Measurements from ENCODE around the gene TGFBR3. TPM values are rescaled to one million over a fixed set of nuclear protein-coding genes. Genes with fewer than 3 reads are reported as not detected.

The TGFBR3 gene
- total RNA-seq, 4 donors from 2014 or later, result 16.3 to 90.0 (median 54.7) TPM

DNA sequence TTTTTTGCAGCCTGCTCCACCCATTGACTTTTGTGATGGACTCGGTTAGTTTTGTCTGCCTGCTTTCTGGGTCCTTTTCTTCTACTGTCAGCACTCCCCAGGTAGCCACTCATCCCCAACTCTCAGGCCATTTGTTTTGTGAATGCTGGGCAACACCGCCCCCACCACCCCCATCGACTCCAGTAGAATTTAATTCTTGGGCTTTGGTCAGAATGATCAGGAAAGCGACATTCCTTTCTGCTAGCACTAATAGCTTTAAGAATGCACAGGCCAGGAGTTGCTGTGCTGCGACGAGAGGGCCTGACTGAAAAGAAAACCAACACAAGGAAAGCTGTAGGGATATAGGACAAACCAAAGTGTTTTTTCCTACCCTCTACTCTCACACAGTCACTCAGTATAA is 240.9 kb downstream of the TGFBR3 start:
- no peak overlapping the region for H3K4me3 ChIP-seq
- no peaks in the 10 kb centered on the region for H3K27me3 ChIP-seq
- no peaks in the 10 kb centered on the region for H3K9me3 ChIP-seq
- no peaks in the 10 kb centered on the region for H3K36me3 ChIP-seq
- H3K4me1 ChIP-seq, result no peaks in the 10 kb centered on the region
- TF ChIP-seq, protein P1, sequence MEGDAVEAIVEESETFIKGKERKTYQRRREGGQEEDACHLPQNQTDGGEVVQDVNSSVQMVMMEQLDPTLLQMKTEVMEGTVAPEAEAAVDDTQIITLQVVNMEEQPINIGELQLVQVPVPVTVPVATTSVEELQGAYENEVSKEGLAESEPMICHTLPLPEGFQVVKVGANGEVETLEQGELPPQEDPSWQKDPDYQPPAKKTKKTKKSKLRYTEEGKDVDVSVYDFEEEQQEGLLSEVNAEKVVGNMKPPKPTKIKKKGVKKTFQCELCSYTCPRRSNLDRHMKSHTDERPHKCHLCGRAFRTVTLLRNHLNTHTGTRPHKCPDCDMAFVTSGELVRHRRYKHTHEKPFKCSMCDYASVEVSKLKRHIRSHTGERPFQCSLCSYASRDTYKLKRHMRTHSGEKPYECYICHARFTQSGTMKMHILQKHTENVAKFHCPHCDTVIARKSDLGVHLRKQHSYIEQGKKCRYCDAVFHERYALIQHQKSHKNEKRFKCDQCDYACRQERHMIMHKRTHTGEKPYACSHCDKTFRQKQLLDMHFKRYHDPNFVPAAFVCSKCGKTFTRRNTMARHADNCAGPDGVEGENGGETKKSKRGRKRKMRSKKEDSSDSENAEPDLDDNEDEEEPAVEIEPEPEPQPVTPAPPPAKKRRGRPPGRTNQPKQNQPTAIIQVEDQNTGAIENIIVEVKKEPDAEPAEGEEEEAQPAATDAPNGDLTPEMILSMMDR (IDR thresholded peaks at IDR 0.05), result no peak
- TF ChIP-seq POLR2A (IDR thresholded peaks at IDR 0.05), result no peak
- DNase-seq, result no peak
- no peak overlapping the region for H3K27ac ChIP-seq

- no peak for TF ChIP-seq POLR2A (IDR thresholded peaks at IDR 0.05)
- TF ChIP-seq, protein P1 (IDR thresholded peaks at IDR 0.05), result no peak
- no peaks in the 10 kb centered on the region for H3K27me3 ChIP-seq
- no peak overlapping the region for H3K27ac ChIP-seq
- H3K4me3 ChIP-seq, result no peak overlapping the region
- no peaks in the 10 kb centered on the region for H3K4me1 ChIP-seq
- no peaks in the 10 kb centered on the region for H3K9me3 ChIP-seq
- no peaks in the 10 kb centered on the region for H3K36me3 ChIP-seq
- DNase-seq, result no peak
Observed at GRCh38 chr1:91643431-91643830, 242.5 kb downstream of the TGFBR3 start.

DNA sequence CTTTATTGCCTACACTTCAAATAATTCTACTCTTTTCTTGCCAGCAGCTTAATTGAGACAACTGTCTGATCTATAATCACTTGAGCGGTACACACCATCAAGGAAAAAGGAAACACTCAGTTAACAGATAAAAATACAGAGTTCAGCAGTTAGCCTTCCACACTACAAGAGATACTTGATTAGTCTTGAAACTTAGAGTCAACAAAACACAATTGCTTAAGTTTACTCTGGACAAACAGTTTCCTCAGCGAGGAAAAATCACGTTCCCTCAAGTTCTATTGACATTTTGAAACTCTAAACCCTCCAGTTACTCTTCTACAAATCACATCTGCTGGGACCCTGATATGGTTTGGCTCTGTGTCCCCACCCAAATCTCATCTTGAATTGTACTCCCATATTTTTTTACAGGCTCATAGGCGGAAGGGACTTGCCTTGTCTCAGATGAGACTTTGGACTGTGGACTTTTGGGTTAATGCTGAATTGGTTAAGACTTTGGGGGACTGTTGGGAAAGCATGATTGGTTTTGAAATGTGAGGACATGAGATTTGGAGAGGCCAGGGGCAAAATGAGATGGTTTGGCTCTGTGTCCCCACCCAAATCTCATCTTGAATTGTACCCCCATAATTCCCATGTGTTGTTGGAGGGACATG is 244.9 kb downstream of the TGFBR3 start:
- Histone ChIP-seq H3K27ac (no peak overlapping the region), H3K27me3 (no peaks in the 10 kb centered on the region), H3K4me3 (no peak overlapping the region), H3K4me1 (no peaks in the 10 kb centered on the region), H3K9me3 (no peaks in the 10 kb centered on the region), H3K36me3 (no peaks in the 10 kb centered on the region)
- DNase-seq, result no peak
- TF ChIP-seq POLR2A (IDR thresholded peaks at IDR 0.05), result no peak
- TF ChIP-seq, protein P1 (IDR thresholded peaks at IDR 0.05), result no peak

- no peak for DNase-seq
- Histone ChIP-seq H3K36me3 (no peaks in the 10 kb centered on the region), H3K9me3 (no peaks in the 10 kb centered on the region), H3K4me1 (no peaks in the 10 kb centered on the region), H3K4me3 (no peak overlapping the region), H3K27ac (no peak overlapping the region), H3K27me3 (no peaks in the 10 kb centered on the region)
- no peak for TF ChIP-seq POLR2A (IDR thresholded peaks at IDR 0.05)
- TF ChIP-seq, protein P1 (IDR thresholded peaks at IDR 0.05), result no peak
Observed at GRCh38 chr1:91637539-91637994, 248.4 kb downstream of the TGFBR3 start.

- TF ChIP-seq POLR2A (IDR thresholded peaks at IDR 0.05), result no peak
- TF ChIP-seq, protein P1 (IDR thresholded peaks at IDR 0.05), result no peak
- DNase-seq, result no peak
- Histone ChIP-seq H3K36me3 (no peaks in the 10 kb centered on the region), H3K27me3 (no peaks in the 10 kb centered on the region), H3K4me3 (no peak overlapping the region), H3K9me3 (no peaks in the 10 kb centered on the region), H3K27ac (no peak overlapping the region), H3K4me1 (no peaks in the 10 kb centered on the region)
Observed at GRCh38 chr1:91635763-91636162, 250.2 kb downstream of the TGFBR3 start.

Measured in Peyer's patch (tissue), 4 donors.